ENCODE measurements around the gene ADA.
"Not testable (repeated sequence)": the region's sequence is repeated elsewhere in the genome, so short reads cannot be mapped to it uniquely, and the experiment has no call there.

Gene ADA

DNA sequence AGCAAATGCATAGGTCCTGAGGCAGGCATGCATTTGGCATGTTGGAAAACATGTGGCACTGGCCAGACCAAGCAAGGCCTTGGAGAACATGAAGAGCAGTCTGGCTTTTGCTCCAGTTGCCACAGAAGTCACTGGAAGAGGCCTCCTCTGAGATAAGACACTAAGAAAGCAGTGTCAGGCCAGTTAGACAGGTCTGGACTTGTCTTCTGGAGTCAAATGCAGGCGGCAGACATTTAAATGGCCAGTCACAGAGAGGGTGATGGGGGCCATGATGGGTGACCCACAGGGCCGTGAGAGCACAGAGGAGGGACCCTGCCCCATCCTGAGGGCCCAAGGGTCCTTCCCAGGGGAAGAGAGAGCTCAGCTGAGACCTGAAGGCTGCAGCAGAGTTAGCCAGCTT is 26.7 kb upstream of the ADA start:
- Histone ChIP-seq H3K9ac (ENCODE audit: low read depth, low read length) (no peak overlapping the region), H3K27me3 (ENCODE audit: control insufficient read depth, insufficient read depth, low read length) (no peaks in the 10 kb centered on the region), H3K36me3 (ENCODE audit: control insufficient read depth, insufficient read depth, low read length) (no peaks in the 10 kb centered on the region), H3K9me3 (ENCODE audit: control insufficient read depth, insufficient read depth, low read length) (no peaks in the 10 kb centered on the region), H3K4me1 (ENCODE audit: control insufficient read depth, insufficient read depth, low read length) (no peaks in the 10 kb centered on the region), H3K27ac (ENCODE audit: low read depth, low read length) (no peak overlapping the region), H3K4me3 (ENCODE audit: low read depth, low read length) (no peak overlapping the region)

DNA sequence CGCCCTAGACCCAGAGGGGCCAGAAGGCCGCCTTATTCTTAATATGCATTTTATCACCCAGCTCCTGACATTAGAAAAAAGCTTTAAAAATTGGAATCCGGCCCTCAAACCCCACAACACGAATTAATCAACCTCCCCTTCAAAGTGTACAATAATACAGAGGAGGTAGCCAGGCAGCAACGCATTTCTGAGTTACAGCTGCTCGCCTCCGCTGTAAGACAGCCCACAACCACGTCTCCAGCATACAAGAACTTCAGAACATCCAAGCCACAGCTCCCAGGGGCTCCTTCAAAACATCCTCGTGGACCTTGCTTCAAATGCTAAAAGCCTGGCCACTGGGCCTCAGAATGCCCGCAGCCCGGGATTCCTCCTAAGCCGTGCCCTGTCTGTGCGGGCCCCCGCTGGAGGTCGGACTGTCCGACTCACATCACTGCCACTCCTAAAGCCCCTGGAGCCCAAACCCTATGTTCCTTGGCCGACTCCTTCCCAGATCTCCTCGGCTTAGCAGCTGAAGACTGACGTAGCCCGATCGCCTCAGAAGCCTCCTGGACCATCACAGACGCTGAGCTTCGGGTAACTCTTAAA is 20.9 kb upstream of the ADA start:
- not testable (repeated sequence) for H3K27ac ChIP-seq (ENCODE audit: low read depth, low read length); H3K27me3 ChIP-seq (ENCODE audit: control insufficient read depth, insufficient read depth, low read length); H3K4me3 ChIP-seq (ENCODE audit: low read depth, low read length); H3K9ac ChIP-seq (ENCODE audit: low read depth, low read length); H3K4me1 ChIP-seq (ENCODE audit: control insufficient read depth, insufficient read depth, low read length); H3K9me3 ChIP-seq (ENCODE audit: control insufficient read depth, insufficient read depth, low read length); H3K36me3 ChIP-seq (ENCODE audit: control insufficient read depth, insufficient read depth, low read length)

GRCh38 chr20:44671541-44671940 is 20.0 kb upstream of the ADA start:
- not testable (repeated sequence) for H3K9me3 ChIP-seq (ENCODE audit: control insufficient read depth, insufficient read depth, low read length); H3K36me3 ChIP-seq (ENCODE audit: control insufficient read depth, insufficient read depth, low read length); H3K27ac ChIP-seq (ENCODE audit: low read depth, low read length); H3K27me3 ChIP-seq (ENCODE audit: control insufficient read depth, insufficient read depth, low read length); H3K4me1 ChIP-seq (ENCODE audit: control insufficient read depth, insufficient read depth, low read length); H3K9ac ChIP-seq (ENCODE audit: low read depth, low read length); H3K4me3 ChIP-seq (ENCODE audit: low read depth, low read length)

- H3K9me3 ChIP-seq (ENCODE audit: control insufficient read depth, insufficient read depth, low read length); H3K27ac ChIP-seq (ENCODE audit: low read depth, low read length); H3K27me3 ChIP-seq (ENCODE audit: control insufficient read depth, insufficient read depth, low read length); H3K4me1 ChIP-seq (ENCODE audit: control insufficient read depth, insufficient read depth, low read length); H3K9ac ChIP-seq (ENCODE audit: low read depth, low read length); H3K4me3 ChIP-seq (ENCODE audit: low read depth, low read length); H3K36me3 ChIP-seq (ENCODE audit: control insufficient read depth, insufficient read depth, low read length): not testable (repeated sequence)
Measured at GRCh38 chr20:44670851-44671250, 19.4 kb upstream of the ADA start.

GRCh38 chr20:44666066-44666465 is 14.6 kb upstream of the ADA start:
- Histone ChIP-seq H3K4me1 (ENCODE audit: control insufficient read depth, insufficient read depth, low read length) (no peaks in the 10 kb centered on the region), H3K27ac (ENCODE audit: low read depth, low read length) (no peak overlapping the region), H3K4me3 (ENCODE audit: low read depth, low read length) (no peak overlapping the region), H3K36me3 (ENCODE audit: control insufficient read depth, insufficient read depth, low read length) (no peaks in the 10 kb centered on the region), H3K9ac (ENCODE audit: low read depth, low read length) (no peak overlapping the region), H3K9me3 (ENCODE audit: control insufficient read depth, insufficient read depth, low read length) (no peaks in the 10 kb centered on the region), H3K27me3 (ENCODE audit: control insufficient read depth, insufficient read depth, low read length) (no peaks in the 10 kb centered on the region)

DNA sequence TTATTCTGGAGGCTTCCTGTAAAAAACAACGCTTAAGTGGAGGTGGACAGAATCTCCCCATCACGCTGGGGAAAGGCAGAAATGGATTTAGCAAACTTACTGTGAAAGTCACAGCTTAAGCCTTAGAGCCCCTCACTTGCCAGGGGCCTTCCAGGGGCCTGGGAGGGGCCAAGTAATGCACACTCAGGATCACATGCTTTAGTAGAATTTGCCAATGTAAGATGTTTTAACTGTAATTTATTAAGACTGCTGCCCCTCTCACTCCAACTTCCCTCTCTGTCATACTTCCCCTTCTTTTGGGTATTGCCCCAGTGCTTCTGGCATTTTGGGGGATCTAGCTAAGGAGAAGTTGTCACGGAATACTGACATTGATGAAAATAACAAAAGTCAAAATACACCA is 12.6 kb upstream of the ADA start:
- H3K27me3 ChIP-seq (ENCODE audit: control insufficient read depth, insufficient read depth, low read length) = peaks cover 4% of the 10 kb centered on the region; the same call in 1 of the 2 replicates
- no peaks in the 10 kb centered on the region for H3K9me3 ChIP-seq (ENCODE audit: control insufficient read depth, insufficient read depth, low read length)
- H3K27ac ChIP-seq (ENCODE audit: low read depth, low read length) = no peak overlapping the region
- H3K4me1 ChIP-seq (ENCODE audit: control insufficient read depth, insufficient read depth, low read length) = no peaks in the 10 kb centered on the region
- H3K4me3 ChIP-seq (ENCODE audit: low read depth, low read length) = no peak overlapping the region
- H3K9ac ChIP-seq (ENCODE audit: low read depth, low read length) = no peak overlapping the region
- no peaks in the 10 kb centered on the region for H3K36me3 ChIP-seq (ENCODE audit: control insufficient read depth, insufficient read depth, low read length)

GRCh38 chr20:44662261-44662660 is 10.8 kb upstream of the ADA start:
- Histone ChIP-seq H3K27ac (ENCODE audit: low read depth, low read length) (no peak overlapping the region), H3K9me3 (ENCODE audit: control insufficient read depth, insufficient read depth, low read length) (no peaks in the 10 kb centered on the region), H3K36me3 (ENCODE audit: control insufficient read depth, insufficient read depth, low read length) (no peaks in the 10 kb centered on the region), H3K4me1 (ENCODE audit: control insufficient read depth, insufficient read depth, low read length) (no peaks in the 10 kb centered on the region), H3K4me3 (ENCODE audit: low read depth, low read length) (no peak overlapping the region), H3K9ac (ENCODE audit: low read depth, low read length) (no peak overlapping the region), H3K27me3 (ENCODE audit: control insufficient read depth, insufficient read depth, low read length) (peaks cover 4% of the 10 kb centered on the region; the same call in 1 of the 2 replicates)

DNA sequence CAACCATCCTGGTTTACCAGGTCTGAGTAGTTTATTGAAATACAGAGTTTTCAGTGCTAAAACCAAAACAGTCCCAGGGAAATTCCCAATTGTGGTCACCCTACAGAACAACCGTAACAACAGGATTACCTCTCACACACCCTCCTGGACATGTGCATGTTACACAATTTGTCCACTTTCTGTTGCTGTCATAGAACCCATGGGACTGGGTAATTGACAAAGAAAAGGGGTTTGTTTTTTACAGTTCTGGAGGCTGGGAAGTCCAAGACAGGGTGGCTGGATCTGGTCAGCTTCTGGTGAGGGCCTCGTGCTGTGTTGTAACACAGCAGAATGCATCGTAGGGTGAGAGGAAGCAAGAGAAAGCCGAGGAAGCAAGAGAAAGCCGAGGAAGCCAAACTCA is 9.1 kb upstream of the ADA start:
- Histone ChIP-seq H3K4me3 (ENCODE audit: low read depth, low read length) (no peak overlapping the region), H3K9me3 (ENCODE audit: control insufficient read depth, insufficient read depth, low read length) (no peaks in the 10 kb centered on the region), H3K9ac (ENCODE audit: low read depth, low read length) (no peak overlapping the region), H3K4me1 (ENCODE audit: control insufficient read depth, insufficient read depth, low read length) (no peaks in the 10 kb centered on the region), H3K27ac (ENCODE audit: low read depth, low read length) (no peak overlapping the region), H3K36me3 (ENCODE audit: control insufficient read depth, insufficient read depth, low read length) (no peaks in the 10 kb centered on the region), H3K27me3 (ENCODE audit: control insufficient read depth, insufficient read depth, low read length) (peaks cover 4% of the 10 kb centered on the region; the same call in 1 of the 2 replicates)

GRCh38 chr20:44659931-44660330 is 8.4 kb upstream of the ADA start:
- no peaks in the 10 kb centered on the region for H3K4me1 ChIP-seq (ENCODE audit: control insufficient read depth, insufficient read depth, low read length)
- H3K27me3 ChIP-seq (ENCODE audit: control insufficient read depth, insufficient read depth, low read length) = peaks cover 9% of the 10 kb centered on the region; the same call in 1 of the 2 replicates
- no peaks in the 10 kb centered on the region for H3K36me3 ChIP-seq (ENCODE audit: control insufficient read depth, insufficient read depth, low read length)

GRCh38 chr20:44658810-44659209 is 7.3 kb upstream of the ADA start:
- no peak overlapping the region for H3K4me3 ChIP-seq (ENCODE audit: low read depth, low read length)
- no peaks in the 10 kb centered on the region for H3K36me3 ChIP-seq (ENCODE audit: control insufficient read depth, insufficient read depth, low read length)
- peaks cover 10% of the 10 kb centered on the region; the same call in 1 of the 2 replicates for H3K27me3 ChIP-seq (ENCODE audit: control insufficient read depth, insufficient read depth, low read length)
- no peaks in the 10 kb centered on the region for H3K4me1 ChIP-seq (ENCODE audit: control insufficient read depth, insufficient read depth, low read length)
- H3K9ac ChIP-seq (ENCODE audit: low read depth, low read length) = no peak overlapping the region
- no peaks in the 10 kb centered on the region for H3K9me3 ChIP-seq (ENCODE audit: control insufficient read depth, insufficient read depth, low read length)
- no peak overlapping the region for H3K27ac ChIP-seq (ENCODE audit: low read depth, low read length)

More at GRCh38 chr20:44659931-44660330, 8.4 kb upstream of the ADA start:
- Histone ChIP-seq H3K9ac (ENCODE audit: low read depth, low read length) (no peak overlapping the region), H3K4me3 (ENCODE audit: low read depth, low read length) (no peak overlapping the region), H3K27ac (ENCODE audit: low read depth, low read length) (no peak overlapping the region), H3K9me3 (ENCODE audit: control insufficient read depth, insufficient read depth, low read length) (no peaks in the 10 kb centered on the region)

DNA sequence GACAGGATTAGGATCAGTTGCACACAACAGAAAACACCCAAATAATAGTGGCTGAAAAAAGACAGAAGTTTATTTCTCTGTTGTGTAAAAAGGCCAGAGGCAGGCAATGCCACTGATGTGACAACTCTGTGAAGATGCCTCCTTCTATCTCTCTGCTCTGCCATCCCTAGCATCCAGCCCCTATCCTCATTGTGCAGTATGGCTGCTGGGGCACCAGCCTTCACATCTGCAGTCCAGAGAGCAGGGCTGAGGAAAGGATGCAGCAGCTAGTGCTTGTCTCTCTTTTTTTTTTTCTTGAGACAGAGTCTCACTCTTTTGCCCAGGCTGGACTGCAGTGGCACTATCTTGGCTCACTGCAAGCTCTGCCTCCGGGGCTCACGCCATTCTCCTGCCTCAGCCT is 6.4 kb upstream of the ADA start:
- Histone ChIP-seq H3K27ac (ENCODE audit: low read depth, low read length) (no peak overlapping the region), H3K9ac (ENCODE audit: low read depth, low read length) (no peak overlapping the region), H3K27me3 (ENCODE audit: control insufficient read depth, insufficient read depth, low read length) (peaks cover 18% of the 10 kb centered on the region), H3K36me3 (ENCODE audit: control insufficient read depth, insufficient read depth, low read length) (no peaks in the 10 kb centered on the region), H3K4me1 (ENCODE audit: control insufficient read depth, insufficient read depth, low read length) (no peaks in the 10 kb centered on the region), H3K9me3 (ENCODE audit: control insufficient read depth, insufficient read depth, low read length) (no peaks in the 10 kb centered on the region), H3K4me3 (ENCODE audit: low read depth, low read length) (no peak overlapping the region)

DNA sequence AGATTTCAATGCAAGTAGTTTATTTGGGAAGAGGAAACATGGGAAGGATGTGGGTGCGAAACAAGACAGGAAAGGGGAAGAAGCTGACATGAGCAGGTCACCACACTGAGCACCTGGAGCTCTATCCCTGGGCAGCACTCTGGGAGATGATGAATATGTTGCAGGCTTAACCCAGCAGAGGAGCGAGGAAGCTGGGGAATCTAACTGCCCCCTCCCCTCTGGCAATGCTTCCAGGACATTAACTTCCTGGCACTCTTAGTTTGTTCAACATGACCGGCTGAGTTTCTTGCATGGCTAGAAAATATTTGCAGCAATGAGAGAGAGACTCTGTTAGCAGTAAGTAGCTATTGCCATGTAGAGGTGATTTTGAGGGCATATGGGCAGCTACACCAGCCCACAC is 4.9 kb upstream of the ADA start:
- Histone ChIP-seq H3K4me1 (ENCODE audit: control insufficient read depth, insufficient read depth, low read length) (peaks cover 3% of the 10 kb centered on the region; the same call in 1 of the 2 replicates), H3K4me3 (ENCODE audit: low read depth, low read length) (no peak overlapping the region)

More for the DNA sequence above, 4.9 kb upstream of the ADA start:
- H3K9me3 ChIP-seq (ENCODE audit: control insufficient read depth, insufficient read depth, low read length) = no peaks in the 10 kb centered on the region
- H3K27me3 ChIP-seq (ENCODE audit: control insufficient read depth, insufficient read depth, low read length) = peaks cover 28% of the 10 kb centered on the region
- H3K27ac ChIP-seq (ENCODE audit: low read depth, low read length) = no peak overlapping the region
- no peak overlapping the region for H3K9ac ChIP-seq (ENCODE audit: low read depth, low read length)
- H3K36me3 ChIP-seq (ENCODE audit: control insufficient read depth, insufficient read depth, low read length) = no peaks in the 10 kb centered on the region

Measured in HUES48 (cell line).